HAP-1 (cell line): Measurements from ENCODE around the gene CDC26.
"Not testable (repeated sequence)": the region's sequence is repeated elsewhere in the genome, so short reads cannot be mapped to it uniquely, and the experiment has no call there.

Source experiments
- DNase-seq, 2 experiments: peaks; one replicate each; pipeline ENCODE4 v3.0.0-alpha.2; 2016 to 2020; ENCODE audit warnings: low spot score in 2 of 2
- H3K27me3 ChIP-seq: fragments of 250-450 bp; sonication (Bioruptor Pico); 2 replicates; pipeline ENCODE4 v1.5.1; 2020; ENCODE audit warnings: low read depth, mild to moderate bottlenecking, moderate library complexity
- H3K36me3 ChIP-seq: fragments of 250-450 bp; sonication (Bioruptor Pico); replicated peaks from 2 replicates; pipeline ENCODE4 v1.5.1; 2020; ENCODE audit warnings: mild to moderate bottlenecking
- H3K4me1 ChIP-seq: fragments of 250-450 bp; sonication (Bioruptor Pico); 2 replicates; pipeline ENCODE4 v1.5.1; 2020; ENCODE audit warnings: mild to moderate bottlenecking
- H3K4me3 ChIP-seq: fragments of 250-450 bp; sonication (Bioruptor Pico); 2 replicates; pipeline ENCODE4 v1.5.1; 2020; ENCODE audit warnings: mild to moderate bottlenecking, moderate library complexity
- H3K9me3 ChIP-seq: fragments of 250-450 bp; sonication (Bioruptor Pico); 2 replicates; pipeline ENCODE4 v1.5.1; 2020; ENCODE audit warnings: mild to moderate bottlenecking, moderate library complexity
- in situ Hi-C: fragments of 300-500 bp; cut with MboI; formaldehyde crosslinking; loops from 3 replicates; pipeline ENCODE4 v1.14.3; 2020; ENCODE audit warnings: low sequenced_read_pairs, inconsistent platforms, mixed read lengths

The CDC26 gene

GRCh38 chr9:113245894-113246293 lies 29.5 kb downstream of the CDC26 start:
- Histone ChIP-seq H3K36me3 (no peaks in the 10 kb centered on the region), H3K4me1 (peaks cover 21% of the 10 kb centered on the region), H3K9me3 (no peaks in the 10 kb centered on the region), H3K4me3 (no peak overlapping the region), H3K27me3 (no peaks in the 10 kb centered on the region)
- DNase-seq, result no peak
- in situ Hi-C loops, result no loop called here

GRCh38 chr9:113244556-113244955 lies 30.8 kb downstream of the CDC26 start:
- no peak overlapping the region for H3K4me3 ChIP-seq
- DNase-seq, result peak in 1 of 2 experiments; percentile 62
- H3K36me3 ChIP-seq, result no peaks in the 10 kb centered on the region
- H3K9me3 ChIP-seq, result no peaks in the 10 kb centered on the region
- H3K27me3 ChIP-seq, result no peaks in the 10 kb centered on the region
- peaks cover 21% of the 10 kb centered on the region for H3K4me1 ChIP-seq
- in situ Hi-C loops, result no loop called here

DNA sequence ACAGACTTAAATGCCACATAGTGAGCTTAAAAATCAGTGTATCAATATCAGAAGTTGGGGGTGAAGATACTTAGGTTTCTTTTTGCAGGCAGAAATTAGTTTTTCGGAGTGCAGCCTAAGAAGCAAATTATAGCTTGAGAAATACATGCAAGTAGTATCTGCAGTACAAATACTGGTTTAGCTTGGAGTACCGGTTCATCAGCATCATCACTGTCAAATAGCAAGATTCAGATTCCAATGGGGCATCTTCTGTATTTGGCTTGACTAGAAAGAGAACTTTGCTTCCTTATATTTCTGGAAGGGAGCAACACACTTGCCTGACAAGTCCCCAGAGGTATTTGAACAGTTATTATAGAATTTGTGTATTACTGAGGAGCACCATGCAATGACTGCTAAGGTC lies 34.2 kb downstream of the CDC26 start:
- Histone ChIP-seq H3K36me3 (no peaks in the 10 kb centered on the region), H3K9me3 (no peaks in the 10 kb centered on the region), H3K4me1 (peaks cover 21% of the 10 kb centered on the region), H3K4me3 (no peak overlapping the region), H3K27me3 (no peaks in the 10 kb centered on the region)
- in situ Hi-C loops, result no loop called here
- no peak for DNase-seq

DNA sequence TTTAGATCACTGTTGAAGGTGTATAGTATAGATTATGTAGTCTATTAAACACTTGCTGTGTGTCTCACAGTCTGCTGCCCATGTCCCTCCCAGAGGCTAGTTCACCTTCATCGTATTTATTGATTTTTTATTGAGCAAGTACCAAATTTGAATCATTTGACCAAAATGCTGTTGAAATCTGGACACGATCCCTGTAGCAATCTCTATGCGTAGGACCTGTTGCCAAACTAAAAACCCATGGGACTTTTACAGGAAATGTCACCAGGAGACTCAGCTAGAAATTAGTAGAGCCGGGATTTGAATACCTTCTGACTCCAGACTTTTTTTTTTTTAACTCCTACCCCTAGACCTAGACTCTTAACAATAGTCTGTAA lies 36.5 kb downstream of the CDC26 start:
- H3K27me3 ChIP-seq, result no peaks in the 10 kb centered on the region
- in situ Hi-C loops, result no loop called here
- no peaks in the 10 kb centered on the region for H3K9me3 ChIP-seq
- H3K4me3 ChIP-seq, result no peak overlapping the region
- peaks cover 7% of the 10 kb centered on the region for H3K4me1 ChIP-seq
- H3K36me3 ChIP-seq, result no peaks in the 10 kb centered on the region
- no peak for DNase-seq

DNA sequence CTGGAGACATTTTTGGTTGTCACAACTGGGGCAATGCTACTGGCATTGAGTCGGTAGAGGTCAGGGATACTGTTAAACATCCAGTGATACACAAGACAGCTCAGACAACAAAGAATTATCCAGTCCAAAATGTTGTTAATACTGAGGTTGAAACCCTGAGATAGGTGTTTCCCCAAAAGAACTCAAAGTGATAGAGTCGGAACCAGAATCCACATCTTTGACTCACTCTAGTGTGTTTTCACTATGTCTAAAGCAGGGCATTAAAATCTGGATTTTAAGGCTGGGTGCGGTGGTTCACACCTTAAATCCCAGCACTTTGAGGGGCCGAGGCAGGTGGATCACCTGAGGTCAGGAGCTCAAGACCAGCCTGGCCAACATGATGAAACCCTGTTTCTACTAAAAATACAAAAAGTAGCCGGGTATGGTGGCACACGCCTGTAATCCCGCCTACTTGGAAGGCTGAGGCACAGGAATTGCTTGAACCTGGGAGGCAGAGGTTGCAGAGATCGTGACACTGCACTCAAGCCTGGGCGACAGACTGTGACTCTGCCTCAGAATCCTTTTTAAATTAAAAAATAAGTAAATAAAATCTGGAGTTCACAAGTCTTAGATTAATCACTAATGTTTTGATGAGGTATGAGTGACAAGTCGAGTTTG lies 37.0 kb downstream of the CDC26 start:
- no peaks in the 10 kb centered on the region for H3K9me3 ChIP-seq
- no peak overlapping the region for H3K4me3 ChIP-seq
- in situ Hi-C loops, result no loop called here
- no peak for DNase-seq
- no peaks in the 10 kb centered on the region for H3K36me3 ChIP-seq
- H3K27me3 ChIP-seq, result no peaks in the 10 kb centered on the region
- peaks cover 7% of the 10 kb centered on the region for H3K4me1 ChIP-seq

DNA sequence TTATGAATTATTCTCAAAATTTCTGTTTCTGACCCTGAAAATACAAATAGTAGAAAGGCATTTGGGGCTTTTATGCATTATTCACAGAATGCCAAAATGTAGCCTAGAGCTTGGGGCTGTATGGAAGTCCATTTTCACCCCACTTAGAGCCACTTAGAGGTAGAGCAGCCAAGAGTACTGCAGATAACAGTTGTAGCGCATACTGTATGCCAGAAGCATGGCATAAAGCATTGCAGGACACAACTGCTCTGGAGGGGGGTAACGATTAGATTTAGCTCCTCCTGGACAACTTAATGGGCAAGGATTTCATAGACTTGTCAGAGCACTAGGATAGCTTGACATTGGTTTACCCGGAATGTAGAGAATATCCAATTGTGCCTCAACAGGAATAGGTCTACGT lies 38.3 kb downstream of the CDC26 start:
- no peaks in the 10 kb centered on the region for H3K4me1 ChIP-seq
- no peaks in the 10 kb centered on the region for H3K9me3 ChIP-seq
- H3K36me3 ChIP-seq, result no peaks in the 10 kb centered on the region
- H3K4me3 ChIP-seq, result no peak overlapping the region
- H3K27me3 ChIP-seq, result no peaks in the 10 kb centered on the region
- DNase-seq, result no peak
- in situ Hi-C loops, result no loop called here

DNA sequence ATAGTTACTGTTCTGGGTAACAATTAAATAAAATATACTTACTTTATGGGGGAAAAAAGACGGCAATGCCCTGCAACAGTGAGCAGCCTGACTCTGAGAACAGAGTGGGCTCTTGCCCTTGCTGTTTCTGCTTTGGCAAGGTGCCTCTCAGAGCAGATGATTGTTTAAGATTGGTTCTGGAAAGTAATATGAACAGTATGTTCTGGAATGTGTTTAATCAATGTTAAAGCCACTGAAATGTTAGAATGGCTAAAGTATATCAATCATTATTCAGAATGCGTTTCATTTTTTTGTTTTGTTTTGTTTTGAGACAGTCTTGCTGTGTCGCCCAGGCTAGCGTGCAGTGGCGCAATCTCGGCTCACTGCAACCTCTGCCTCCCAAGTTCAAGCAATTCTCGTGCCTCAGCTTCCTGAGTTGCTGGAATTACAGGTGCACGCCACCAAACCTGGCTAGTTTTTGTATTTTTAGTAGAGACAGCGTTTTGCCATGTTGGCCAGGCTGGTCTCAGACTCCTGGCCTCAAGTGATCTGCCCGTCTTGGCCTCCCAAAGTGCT lies 39.6 kb downstream of the CDC26 start:
- H3K27me3 ChIP-seq, DNase-seq, H3K36me3 ChIP-seq, in situ Hi-C loops, H3K4me1 ChIP-seq, H3K4me3 ChIP-seq, H3K9me3 ChIP-seq: not testable (repeated sequence)

DNA sequence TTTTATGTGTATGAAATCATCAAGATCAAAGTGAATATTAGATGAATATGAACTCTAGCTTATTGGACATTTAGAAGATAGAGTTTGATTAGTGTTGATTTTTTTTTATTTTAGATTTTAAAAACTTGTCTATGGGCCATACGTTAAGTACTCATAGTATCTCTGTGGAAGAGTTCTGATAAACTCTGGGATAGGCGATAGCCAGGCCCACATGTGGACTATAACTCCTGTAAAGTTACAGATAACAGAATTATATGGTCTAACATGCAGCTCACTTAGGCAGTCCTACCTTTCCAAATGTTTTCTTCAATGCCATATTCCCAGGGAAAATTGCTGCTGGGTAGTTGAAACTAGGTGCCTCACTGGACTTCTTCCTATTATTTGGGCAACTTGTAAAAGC lies 43.7 kb downstream of the CDC26 start:
- in situ Hi-C loops, result no loop called here
- Histone ChIP-seq H3K36me3 (no peaks in the 10 kb centered on the region), H3K27me3 (no peaks in the 10 kb centered on the region), H3K4me3 (no peak overlapping the region), H3K4me1 (peaks cover 12% of the 10 kb centered on the region), H3K9me3 (no peaks in the 10 kb centered on the region)
- DNase-seq, result no peak

DNA sequence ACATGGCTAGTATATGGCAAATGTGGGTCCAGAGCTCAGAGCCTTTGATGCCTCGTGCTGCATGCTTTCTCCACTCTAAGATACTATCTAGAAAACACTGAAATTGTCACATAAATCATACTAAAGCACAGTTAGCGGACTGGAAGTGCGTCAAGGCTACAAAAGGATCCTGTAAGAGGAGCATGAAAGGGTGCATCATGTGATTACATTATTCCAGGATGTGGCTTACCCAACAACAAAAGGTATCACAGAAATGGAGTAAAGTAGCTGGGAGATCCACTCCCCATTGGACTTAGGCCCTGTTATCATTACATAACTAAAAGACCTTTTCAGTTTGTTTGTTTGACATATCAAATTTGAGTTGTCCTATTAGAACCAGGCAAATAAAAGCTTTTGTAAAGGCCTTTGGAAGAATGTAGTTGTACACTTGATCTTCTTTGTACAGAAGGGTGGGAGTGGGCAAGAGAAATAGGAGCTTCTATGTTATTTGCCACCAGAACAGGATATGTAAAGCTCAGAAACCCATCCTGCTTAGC lies 47.2 kb downstream of the CDC26 start:
- 0 out of 2 replicates have a peak, but pooled peaks cover 2% of the 10 kb centered on the region for H3K36me3 ChIP-seq
- DNase-seq, result peak; percentile 22 to 62
- no peak overlapping the region for H3K4me3 ChIP-seq
- in situ Hi-C loops, result no loop called here
- H3K27me3 ChIP-seq, result no peaks in the 10 kb centered on the region
- no peaks in the 10 kb centered on the region for H3K9me3 ChIP-seq
- peaks cover 17% of the 10 kb centered on the region for H3K4me1 ChIP-seq

- peaks cover 21% of the 10 kb centered on the region for H3K4me1 ChIP-seq
- no peak for DNase-seq
- H3K9me3 ChIP-seq, result no peaks in the 10 kb centered on the region
- H3K36me3 ChIP-seq, result 0 out of 2 replicates have a peak, but pooled peaks cover 2% of the 10 kb centered on the region
- in situ Hi-C loops, result no loop called here
- H3K4me3 ChIP-seq, result no peak overlapping the region
- no peaks in the 10 kb centered on the region for H3K27me3 ChIP-seq
These were observed 47.9 kb downstream of the CDC26 start for GRCh38 chr9:113227436-113227835.

DNA sequence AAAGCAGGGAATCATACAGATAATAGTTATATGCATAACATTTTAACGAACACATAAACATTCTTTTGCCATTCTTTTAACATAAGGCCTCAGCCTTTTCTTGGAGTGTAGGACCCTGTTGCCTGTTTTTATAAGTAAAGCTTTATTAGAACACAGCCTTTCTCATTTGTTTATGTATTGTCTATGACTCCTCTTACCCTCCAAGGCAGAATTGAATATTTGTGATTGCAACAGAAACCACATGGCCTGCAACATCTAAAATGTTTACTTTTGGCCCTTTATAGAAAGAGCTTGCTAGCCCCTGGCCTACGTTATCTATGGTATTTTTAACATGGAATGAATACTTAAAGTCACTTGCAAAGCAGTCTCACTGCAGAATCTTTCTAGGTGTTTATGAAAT lies 51.4 kb downstream of the CDC26 start:
- no peak for DNase-seq
- peaks cover 31% of the 10 kb centered on the region for H3K4me1 ChIP-seq
- no peak overlapping the region for H3K4me3 ChIP-seq

GRCh38 chr9:113222482-113222841 lies 52.9 kb downstream of the CDC26 start:
- H3K4me3 ChIP-seq, result peak overlapping the region; percentile 80
- H3K9me3 ChIP-seq, result no peaks in the 10 kb centered on the region
- H3K36me3 ChIP-seq, result peaks cover 2% of the 10 kb centered on the region; the same call in 1 of the 2 replicates
- H3K27me3 ChIP-seq, result no peaks in the 10 kb centered on the region
- in situ Hi-C loops, result no loop called here
- DNase-seq, result no peak
- peaks cover 24% of the 10 kb centered on the region for H3K4me1 ChIP-seq

More for the DNA sequence above, 51.4 kb downstream of the CDC26 start:
- Histone ChIP-seq H3K27me3 (no peaks in the 10 kb centered on the region), H3K36me3 (peaks cover 2% of the 10 kb centered on the region; the same call in 1 of the 2 replicates), H3K9me3 (no peaks in the 10 kb centered on the region)
- in situ Hi-C loops, result no loop called here

DNA sequence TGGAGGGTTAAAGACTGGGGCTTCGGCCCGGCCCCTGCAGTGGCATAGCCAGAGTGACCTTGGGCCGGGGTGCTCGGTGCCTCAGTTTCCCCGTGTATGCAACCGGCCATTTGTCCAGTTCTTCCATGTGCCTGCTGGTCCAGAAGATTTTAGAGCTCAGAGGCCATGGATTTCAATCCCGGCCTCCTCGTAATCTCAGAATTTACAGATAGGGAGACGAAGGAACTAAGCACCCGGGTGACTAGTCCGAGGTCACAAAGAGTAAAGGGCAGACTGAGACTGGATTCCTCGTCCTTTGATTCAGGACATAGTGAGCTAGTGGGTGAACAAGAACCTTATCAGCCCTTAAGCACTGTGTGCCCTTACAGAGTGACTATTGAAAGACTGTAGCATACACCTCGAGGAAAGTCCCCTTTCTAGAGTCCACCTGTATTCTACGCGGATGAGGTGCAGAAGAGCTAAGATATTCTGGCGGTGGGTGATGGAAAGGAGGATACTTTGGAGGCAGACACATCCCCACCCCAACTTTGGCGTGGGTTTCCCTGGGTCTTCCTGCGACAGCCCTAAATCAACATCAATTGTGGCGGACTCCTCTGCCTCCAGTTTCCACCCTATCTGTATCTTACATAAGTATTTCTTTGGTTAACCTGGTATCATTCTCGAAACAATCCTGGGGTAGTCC lies 53.4 kb downstream of the CDC26 start:
- Histone ChIP-seq H3K27me3 (no peaks in the 10 kb centered on the region), H3K4me1 (peaks cover 24% of the 10 kb centered on the region), H3K9me3 (no peaks in the 10 kb centered on the region), H3K4me3 (peak overlapping the region; percentile 80), H3K36me3 (peaks cover 2% of the 10 kb centered on the region; the same call in 1 of the 2 replicates)
- in situ Hi-C loops, result no loop called here
- DNase-seq, result peak in 1 of 2 experiments; percentile 22
